Measurements from ENCODE around the gene ZCCHC14. TPM values are rescaled to one million over a fixed set of nuclear protein-coding genes. Genes with fewer than 3 reads are reported as not detected.

ZCCHC14 gene
- total and polyA plus RNA-seq, 5 experiments from 2014 or later, result 0.37 to 33.8 (median 0.85) TPM

GRCh38 chr16:87438611-87438985, 54.2 kb downstream of the ZCCHC14 start:
- DNase-seq, result no peak
- H3K27ac Mint-ChIP-seq, result no peak overlapping the region
- H3K4me1 Mint-ChIP-seq, result peaks cover 8 to 31% (median 23%) of the 10 kb centered on the region in 4 donors
- no peaks in the 10 kb centered on the region for H3K27me3 Mint-ChIP-seq
- ATAC-seq, result no peak
- peaks cover 0 to 38% (median 0%) of the 10 kb centered on the region in 3 donors for H3K36me3 Mint-ChIP-seq
- POLR2A ChIA-PET, result no interaction called here
- H3K9me3 Mint-ChIP-seq, result no peaks in the 10 kb centered on the region
- no peak overlapping the region for H3K4me3 Mint-ChIP-seq

- Mint-ChIP-seq H3K9me3 (no peaks in the 10 kb centered on the region), H3K27ac (peak overlapping the region in 1 of 10 donors; percentile 24), H3K4me3 (no peak overlapping the region), H3K4me1 (peaks cover 9 to 35% (median 23%) of the 10 kb centered on the region in 4 donors), H3K27me3 (no peaks in the 10 kb centered on the region), H3K36me3 (peaks cover 0 to 37% (median 1%) of the 10 kb centered on the region in 3 donors)
- ATAC-seq (no peak), DNase-seq (no peak)
- POLR2A ChIA-PET, result no interaction called here
These were observed 54.8 kb downstream of the ZCCHC14 start for GRCh38 chr16:87437911-87438610.

DNA sequence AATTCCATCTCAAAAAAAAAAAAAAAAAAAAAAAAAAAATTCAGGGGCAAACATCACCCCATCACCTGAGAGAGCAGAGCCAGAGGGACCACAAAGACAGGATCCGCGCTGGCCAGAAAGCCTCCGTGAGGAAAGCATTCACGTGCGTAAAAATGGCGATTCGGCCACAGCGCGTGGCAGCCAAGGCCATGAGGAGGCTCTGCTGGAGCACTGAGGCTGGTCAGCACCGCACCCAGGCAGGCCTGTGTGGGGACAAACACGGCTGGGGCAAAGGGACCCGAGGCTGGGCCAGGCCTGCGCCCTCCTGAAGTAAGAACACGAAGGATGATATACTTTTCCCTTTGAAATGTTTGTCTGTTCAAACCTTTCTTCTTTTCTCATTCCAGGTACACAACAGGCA, 55.5 kb downstream of the ZCCHC14 start:
- peaks cover 10 to 36% (median 23%) of the 10 kb centered on the region in 4 donors for H3K4me1 Mint-ChIP-seq
- peak overlapping the region in 1 of 10 donors; percentile 29 for H3K27ac Mint-ChIP-seq
- ATAC-seq, result no peak
- H3K36me3 Mint-ChIP-seq, result peaks cover 0 to 37% (median 2%) of the 10 kb centered on the region in 3 donors
- POLR2A ChIA-PET, result no interaction called here
- H3K9me3 Mint-ChIP-seq, result no peaks in the 10 kb centered on the region
- DNase-seq, result no peak
- no peaks in the 10 kb centered on the region for H3K27me3 Mint-ChIP-seq
- no peak overlapping the region for H3K4me3 Mint-ChIP-seq

- Mint-ChIP-seq H3K4me3 (peak overlapping the region in 9 of 10 donors; percentile 26 to 68 (median 65)), H3K27me3 (no peaks in the 10 kb centered on the region), H3K27ac (peak overlapping the region in 5 of 10 donors; percentile 7 to 80 (median 32)), H3K9me3 (no peaks in the 10 kb centered on the region), H3K36me3 (peaks cover 0 to 37% (median 4%) of the 10 kb centered on the region in 3 donors), H3K4me1 (peaks cover 10 to 36% (median 23%) of the 10 kb centered on the region in 4 donors)
- DNase-seq, result peak in 2 of 10 donors; percentile 24 to 31
- POLR2A ChIA-PET, result interaction anchor here (0.6 kb wide), 1 partner anchor 57 kb away, joined by 4 read pairs; no protein-coding TSS in a partner anchor
- ATAC-seq, result peak; percentile 47 to 63
These were observed 56.3 kb downstream of the ZCCHC14 start for GRCh38 chr16:87436225-87437172.

DNA sequence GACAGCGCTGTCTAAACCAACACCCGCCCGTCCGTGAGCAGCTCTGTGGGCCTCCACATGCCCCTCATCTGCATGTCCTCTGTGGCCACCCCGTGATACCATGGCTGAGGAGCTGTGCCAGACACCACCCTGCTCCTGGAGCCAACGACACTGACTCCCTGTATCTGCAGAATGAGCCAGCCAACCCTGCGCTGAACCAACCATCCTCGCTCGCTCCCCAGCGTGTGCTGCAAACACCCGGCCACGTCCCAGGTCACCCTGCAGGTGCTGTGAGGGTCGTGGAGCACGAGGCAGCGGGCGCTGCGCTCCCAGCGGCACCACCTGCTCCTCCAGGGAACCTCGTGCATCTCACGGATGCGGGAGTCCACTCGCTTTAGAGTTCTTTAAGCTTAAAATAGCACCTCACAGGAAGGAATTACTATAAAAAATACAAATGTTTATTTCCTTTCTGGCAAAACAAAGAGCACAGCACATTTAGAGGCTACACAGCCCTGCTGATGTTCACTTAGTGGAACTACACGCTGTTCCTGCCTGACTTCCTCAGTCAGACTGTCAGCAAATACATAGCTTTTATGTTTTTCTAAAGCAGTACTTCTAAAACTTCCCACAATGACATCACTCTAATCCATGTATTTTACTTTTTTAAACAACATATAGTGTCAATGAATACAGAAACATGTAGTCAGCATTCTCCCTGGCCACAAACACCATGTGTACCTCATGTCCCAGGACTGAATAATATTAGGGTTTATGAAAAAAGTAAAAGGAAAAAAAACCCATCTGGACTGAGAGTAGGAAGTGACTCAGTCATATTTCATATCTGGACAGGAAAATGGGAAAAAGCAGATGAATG, 57.2 kb downstream of the ZCCHC14 start:
- Mint-ChIP-seq H3K36me3 (peaks cover 0 to 35% (median 6%) of the 10 kb centered on the region in 3 donors), H3K4me3 (peak overlapping the region in 9 of 10 donors; percentile 24 to 68 (median 54)), H3K27ac (peak overlapping the region in 4 of 10 donors; percentile 6 to 85 (median 30)), H3K27me3 (no peaks in the 10 kb centered on the region), H3K9me3 (no peaks in the 10 kb centered on the region), H3K4me1 (peaks cover 10 to 36% (median 23%) of the 10 kb centered on the region in 4 donors)
- DNase-seq (peak in 2 of 10 donors; percentile 22 to 31), ATAC-seq (peak; percentile 57 to 83)
- POLR2A ChIA-PET, result interaction anchor here (0.6 kb wide), 1 partner anchor 56 kb away, joined by 4 read pairs; no protein-coding TSS in a partner anchor

- ATAC-seq, result no peak
- H3K27ac Mint-ChIP-seq, result no peak overlapping the region
- H3K36me3 Mint-ChIP-seq, result peaks cover 0 to 41% (median 11%) of the 10 kb centered on the region in 3 donors
- H3K4me3 Mint-ChIP-seq, result no peak overlapping the region
- H3K27me3 Mint-ChIP-seq, result no peaks in the 10 kb centered on the region
- peaks cover 10 to 34% (median 23%) of the 10 kb centered on the region in 4 donors for H3K4me1 Mint-ChIP-seq
- no peak for DNase-seq
- H3K9me3 Mint-ChIP-seq, result no peaks in the 10 kb centered on the region
- POLR2A ChIA-PET, result no interaction called here
These were observed 58.6 kb downstream of the ZCCHC14 start for GRCh38 chr16:87434146-87434667.

GRCh38 chr16:87432330-87432915, 60.4 kb downstream of the ZCCHC14 start:
- Mint-ChIP-seq H3K27me3 (no peaks in the 10 kb centered on the region), H3K4me1 (peaks cover 10 to 25% (median 22%) of the 10 kb centered on the region in 4 donors), H3K36me3 (peaks cover 0 to 57% (median 12%) of the 10 kb centered on the region in 3 donors), H3K27ac (peak overlapping the region in 1 of 10 donors; percentile 43), H3K4me3 (no peak overlapping the region), H3K9me3 (no peaks in the 10 kb centered on the region)
- ATAC-seq, result no peak
- no peak for DNase-seq
- POLR2A ChIA-PET, result no interaction called here

DNA sequence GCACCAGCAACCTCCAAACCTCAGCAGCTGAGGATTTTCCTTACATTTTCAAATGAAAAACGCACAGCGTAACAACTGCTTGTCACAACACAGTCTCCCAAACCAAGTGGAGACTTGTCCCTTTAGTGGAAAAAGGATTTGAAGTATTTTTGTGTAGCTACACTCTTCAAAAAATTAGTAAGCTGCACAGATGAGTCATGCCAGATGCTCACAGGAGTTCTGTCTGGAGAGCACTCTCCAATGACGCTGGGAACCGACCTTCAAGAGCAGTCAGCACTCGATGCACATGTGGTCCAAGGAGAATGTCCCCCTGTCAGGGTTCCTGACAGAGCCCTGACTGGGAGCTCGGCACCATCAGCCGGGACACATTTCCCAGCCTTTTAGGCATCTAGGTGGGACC, 60.9 kb downstream of the ZCCHC14 start:
- no peak overlapping the region for H3K27ac Mint-ChIP-seq
- H3K4me3 Mint-ChIP-seq, result no peak overlapping the region
- ATAC-seq (no peak), DNase-seq (no peak)
- POLR2A ChIA-PET, result interaction anchor here (0.7 kb wide), 1 partner anchor 12 kb away, joined by 6 read pairs; no protein-coding TSS in a partner anchor
- H3K9me3 Mint-ChIP-seq, result no peaks in the 10 kb centered on the region
- no peaks in the 10 kb centered on the region for H3K27me3 Mint-ChIP-seq
- H3K4me1 Mint-ChIP-seq, result peaks cover 8 to 24% (median 21%) of the 10 kb centered on the region in 4 donors
- H3K36me3 Mint-ChIP-seq, result peaks cover 0 to 62% (median 12%) of the 10 kb centered on the region in 3 donors

- Mint-ChIP-seq H3K27me3 (no peaks in the 10 kb centered on the region), H3K9me3 (no peaks in the 10 kb centered on the region), H3K36me3 (peaks cover 5 to 86% (median 24%) of the 10 kb centered on the region in 3 donors), H3K4me1 (peaks cover 0 to 11% (median 9%) of the 10 kb centered on the region in 4 donors), H3K27ac (peak overlapping the region in 4 of 10 donors; percentile 11 to 71 (median 62)), H3K4me3 (no peak overlapping the region)
- ATAC-seq (no peak), DNase-seq (no peak)
- POLR2A ChIA-PET, result no interaction called here
These were observed 66.2 kb downstream of the ZCCHC14 start for GRCh38 chr16:87426423-87427215.

- Mint-ChIP-seq H3K27ac (peak overlapping the region in 2 of 10 donors; percentile 6 to 65), H3K4me1 (peaks cover 0 to 11% (median 9%) of the 10 kb centered on the region in 4 donors), H3K4me3 (no peak overlapping the region), H3K9me3 (no peaks in the 10 kb centered on the region), H3K36me3 (peaks cover 5 to 82% (median 21%) of the 10 kb centered on the region in 3 donors), H3K27me3 (no peaks in the 10 kb centered on the region)
- DNase-seq (no peak), ATAC-seq (no peak)
- POLR2A ChIA-PET, result no interaction called here
These were observed 66.9 kb downstream of the ZCCHC14 start for GRCh38 chr16:87425941-87426340.

DNA sequence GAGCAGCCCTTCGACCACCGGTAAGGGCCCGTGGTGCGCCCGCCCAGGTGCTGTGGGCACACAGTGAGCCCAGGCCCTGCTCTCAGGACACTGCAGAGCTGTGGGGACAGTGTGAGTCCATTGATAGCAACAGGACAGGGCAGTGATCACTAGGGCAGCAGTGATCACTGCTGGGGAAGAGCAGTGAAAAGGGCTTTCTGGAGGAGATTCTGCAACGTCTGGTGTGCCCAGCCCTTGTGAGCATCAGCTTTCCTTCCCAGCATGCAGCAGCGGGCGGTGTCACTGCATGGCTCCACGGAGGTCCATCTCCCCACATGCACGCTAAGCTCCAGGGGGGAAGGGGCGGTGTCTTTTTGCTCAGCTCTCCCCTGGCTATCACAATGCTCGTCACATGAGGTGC, 68.6 kb downstream of the ZCCHC14 start:
- H3K27me3 Mint-ChIP-seq, result no peaks in the 10 kb centered on the region
- H3K4me3 Mint-ChIP-seq, result no peak overlapping the region
- no peak for ATAC-seq
- peaks cover 5 to 84% (median 16%) of the 10 kb centered on the region in 3 donors for H3K36me3 Mint-ChIP-seq
- H3K27ac Mint-ChIP-seq, result no peak overlapping the region
- POLR2A ChIA-PET, result no interaction called here
- DNase-seq, result no peak
- no peaks in the 10 kb centered on the region for H3K9me3 Mint-ChIP-seq
- H3K4me1 Mint-ChIP-seq, result peaks cover 0 to 11% (median 9%) of the 10 kb centered on the region in 4 donors
